ENCODE data around the gene PIK3CB.
"Not testable (repeated sequence)": the region's sequence is repeated elsewhere in the genome, so short reads cannot be mapped to it uniquely, and the experiment has no call there.

Gene PIK3CB

GRCh38 chr3:138608322-138609135, 226.2 kb downstream of the PIK3CB start, which contains the start of gene FAIM:
Gene FAIM (plus strand): TSS chr3:138608771. CDS start chr3:138619727, 10,956 bp downstream.
- peak; percentile 47 for DNase-seq
- Histone ChIP-seq H3K4me3 (ENCODE audit: low read depth, low read length) (peak within 1 kb of the TSS; percentile 71), H3K27me3 (replicated peaks) (no peaks in the 10 kb centered on the region), H3K27ac (peak within 1 kb of the TSS; percentile 75), H3K36me3 (replicated peaks) (no peaks in the 10 kb centered on the region)
- in situ Hi-C loops (cut with HindIII; ENCODE audit: low pct_ligation_motif_present, low sequenced_read_pairs) = no loop called here
- no peak for TF ChIP-seq CTCF (IDR thresholded peaks at IDR 0.05; ENCODE audit: low read depth, low read length, missing control alignments)

- H3K4me3 ChIP-seq (ENCODE audit: low read depth, low read length); DNase-seq; H3K27ac ChIP-seq; H3K36me3 ChIP-seq (replicated peaks); H3K27me3 ChIP-seq (replicated peaks); in situ Hi-C loops (cut with HindIII; ENCODE audit: low pct_ligation_motif_present, low sequenced_read_pairs): not testable (repeated sequence)
These were observed 230.6 kb downstream of the PIK3CB start for GRCh38 chr3:138604106-138604595.
